ENCODE measurements around the gene LFNG.
A peak's percentile ranks its signal among the peaks of the same experiment; 100 is the strongest.

Gene LFNG

DNA sequence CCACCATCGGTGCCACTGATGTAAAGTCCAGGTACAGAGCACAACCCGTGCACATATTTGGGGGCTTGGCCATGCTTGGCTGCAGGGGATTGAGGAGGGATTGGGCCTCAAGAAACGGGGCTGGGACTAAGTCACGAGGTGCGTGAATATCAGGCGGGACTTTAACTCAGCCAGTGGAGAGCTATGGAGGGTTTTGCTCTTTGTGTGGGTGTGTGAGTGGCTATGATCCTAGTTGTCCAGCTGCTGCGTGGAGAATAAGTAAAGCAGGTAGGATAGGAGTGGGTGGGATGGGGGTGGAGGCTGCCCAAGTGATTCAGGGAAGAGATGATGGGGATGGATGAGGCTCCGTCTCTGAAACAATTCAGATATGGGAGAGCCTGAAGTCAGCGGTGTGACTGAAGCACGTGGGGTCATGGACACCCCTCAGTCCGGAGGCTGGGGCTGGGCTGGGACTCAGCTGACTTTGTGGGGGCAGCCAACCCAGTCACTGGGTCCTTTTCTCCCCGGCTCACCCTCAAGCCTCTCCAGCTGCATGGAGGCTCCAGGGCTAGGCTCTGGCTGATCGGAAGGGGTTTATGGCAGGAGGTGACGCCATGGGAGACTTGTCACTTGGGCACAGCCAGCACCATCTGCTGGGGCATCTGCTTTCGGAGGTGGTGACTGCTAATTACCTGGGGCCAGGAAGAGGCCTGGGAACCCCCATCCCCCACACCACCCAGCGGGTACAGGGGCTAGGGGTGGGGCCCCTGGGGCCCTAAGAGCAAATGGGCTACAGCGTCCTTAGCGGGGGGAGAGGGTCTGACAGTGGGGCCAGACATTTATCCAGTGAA lies 1.7 kb upstream of the LFNG start:
- no peak for DNase-seq (ENCODE audit: low read depth)

GRCh38 chr7:2518737-2519118 lies 846 bp upstream of the LFNG start:
- no peak for DNase-seq (ENCODE audit: low read depth)

DNA sequence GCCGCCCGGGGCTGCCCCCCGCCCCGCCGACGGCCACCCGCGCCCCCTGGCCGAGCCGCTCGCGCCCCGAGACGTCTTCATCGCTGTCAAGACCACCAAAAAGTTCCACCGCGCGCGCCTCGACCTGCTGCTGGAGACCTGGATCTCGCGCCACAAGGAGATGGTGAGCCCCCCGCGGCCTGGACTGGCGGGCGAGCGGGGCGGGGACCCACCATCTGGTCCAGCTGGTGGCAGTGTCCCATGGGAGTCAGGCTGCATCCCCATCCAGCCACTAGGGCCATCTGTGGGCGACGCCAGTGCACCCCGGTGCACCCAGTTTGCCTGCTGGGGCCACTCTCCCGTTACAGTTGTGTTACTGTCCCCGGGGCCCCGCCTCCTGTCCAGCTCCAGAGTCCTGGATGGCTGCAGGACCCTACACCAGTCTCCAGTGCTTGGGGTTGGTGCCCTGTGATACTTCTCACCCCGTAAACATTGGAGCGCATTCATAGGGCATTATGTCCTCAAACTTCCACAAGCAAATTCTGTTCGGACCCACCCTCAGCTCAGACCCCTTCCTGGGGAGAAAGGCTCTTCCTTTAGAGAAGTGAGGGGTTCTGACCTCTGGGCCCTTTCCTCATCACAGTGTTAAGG lies 672 bp downstream of the LFNG start:
- no peak for DNase-seq (ENCODE audit: low read depth)

GRCh38 chr7:2520761-2521290 lies 1.3 kb downstream of the LFNG start:
- no peak for DNase-seq (ENCODE audit: low read depth)

- no peak for DNase-seq (ENCODE audit: low read depth)
These were observed 1.8 kb downstream of the LFNG start for GRCh38 chr7:2521341-2521745.

GRCh38 chr7:2521952-2522591 lies 2.5 kb downstream of the LFNG start:
- DNase-seq (ENCODE audit: low read depth) = no peak

DNA sequence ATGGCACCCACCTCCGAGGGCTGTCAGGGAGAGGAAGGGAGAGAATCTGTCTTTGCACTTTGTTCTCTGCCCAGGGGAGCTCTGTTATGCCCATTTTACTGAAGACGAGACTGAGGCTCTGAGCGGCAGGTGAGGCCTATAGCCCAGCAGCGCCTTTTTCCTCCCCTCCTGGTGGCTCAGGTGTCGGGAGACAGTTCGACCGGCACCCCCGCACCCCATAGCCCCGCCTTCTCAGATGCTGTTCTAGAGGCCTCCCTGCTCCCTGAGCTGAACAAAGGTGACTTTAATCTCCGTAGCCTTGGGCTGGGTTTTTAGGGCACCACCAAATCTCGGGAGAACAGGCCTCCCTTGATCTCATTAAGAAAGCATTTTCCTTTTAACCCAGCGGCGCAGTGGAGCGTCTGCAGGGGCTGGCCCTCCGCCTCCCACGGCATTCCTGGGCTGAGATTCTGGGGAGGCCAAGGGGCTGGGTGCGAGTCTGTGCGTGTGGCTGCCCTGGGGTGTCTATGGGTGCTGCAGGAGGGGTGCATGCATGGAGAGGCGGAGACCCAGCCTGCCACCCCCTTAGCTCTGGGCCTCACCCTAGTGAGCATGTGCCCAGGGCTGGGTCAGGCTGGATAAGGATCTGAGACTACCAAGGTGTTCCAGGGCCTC lies 3.3 kb downstream of the LFNG start:
- DNase-seq (ENCODE audit: low read depth) = no peak

GRCh38 chr7:2523461-2523936 lies 3.9 kb downstream of the LFNG start:
- DNase-seq (ENCODE audit: low read depth) = no peak

- DNase-seq (ENCODE audit: low read depth) = peak; percentile 15
These were observed 4.6 kb downstream of the LFNG start for GRCh38 chr7:2523941-2524807.

DNA sequence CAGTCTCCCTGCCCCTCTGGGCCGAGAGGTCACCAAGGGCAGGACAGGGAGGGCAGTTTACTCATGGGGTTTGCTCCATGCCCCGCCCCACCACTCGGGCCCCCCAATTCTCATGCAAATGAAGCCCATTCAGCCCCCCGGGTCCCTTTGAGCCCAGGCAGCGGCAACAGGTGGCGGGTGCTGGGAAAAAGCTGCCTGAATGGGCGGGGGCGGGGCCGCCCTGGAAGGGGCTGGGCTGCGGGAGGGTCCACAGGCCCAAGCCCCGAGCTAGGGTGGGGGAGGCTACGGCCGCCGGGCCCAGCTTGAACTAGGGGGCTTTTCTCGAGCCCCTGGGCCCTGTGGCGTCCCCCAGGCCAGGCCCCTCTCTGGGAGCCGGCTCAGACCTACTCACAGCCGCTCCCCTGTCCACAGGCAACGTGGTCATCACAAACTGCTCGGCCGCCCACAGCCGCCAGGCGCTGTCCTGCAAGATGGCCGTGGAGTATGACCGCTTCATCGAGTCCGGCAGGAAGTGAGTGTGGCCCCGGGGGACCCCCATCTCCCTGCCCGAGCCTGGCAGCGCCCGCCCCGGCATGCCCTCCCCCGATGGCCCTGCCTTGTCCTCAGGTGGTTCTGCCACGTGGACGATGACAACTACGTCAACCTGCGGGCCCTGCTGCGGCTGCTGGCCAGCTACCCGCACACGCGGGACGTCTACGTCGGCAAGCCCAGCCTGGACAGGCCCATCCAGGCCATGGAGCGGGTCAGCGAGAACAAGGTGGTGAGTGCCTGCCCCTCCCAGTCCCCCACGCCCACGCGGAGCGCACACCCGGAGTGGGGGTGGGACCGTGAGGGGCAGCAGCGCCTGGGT lies 5.5 kb downstream of the LFNG start:
- no peak for DNase-seq (ENCODE audit: low read depth)

- DNase-seq (ENCODE audit: low read depth) = no peak
These were observed 6.4 kb downstream of the LFNG start for GRCh38 chr7:2525658-2526630.

GRCh38 chr7:2526659-2527504 lies 7.3 kb downstream of the LFNG start:
- no peak for DNase-seq (ENCODE audit: low read depth)

GRCh38 chr7:2527505-2528467 lies 8.2 kb downstream of the LFNG start:
- peak; percentile 38 for DNase-seq (ENCODE audit: low read depth)

DNA sequence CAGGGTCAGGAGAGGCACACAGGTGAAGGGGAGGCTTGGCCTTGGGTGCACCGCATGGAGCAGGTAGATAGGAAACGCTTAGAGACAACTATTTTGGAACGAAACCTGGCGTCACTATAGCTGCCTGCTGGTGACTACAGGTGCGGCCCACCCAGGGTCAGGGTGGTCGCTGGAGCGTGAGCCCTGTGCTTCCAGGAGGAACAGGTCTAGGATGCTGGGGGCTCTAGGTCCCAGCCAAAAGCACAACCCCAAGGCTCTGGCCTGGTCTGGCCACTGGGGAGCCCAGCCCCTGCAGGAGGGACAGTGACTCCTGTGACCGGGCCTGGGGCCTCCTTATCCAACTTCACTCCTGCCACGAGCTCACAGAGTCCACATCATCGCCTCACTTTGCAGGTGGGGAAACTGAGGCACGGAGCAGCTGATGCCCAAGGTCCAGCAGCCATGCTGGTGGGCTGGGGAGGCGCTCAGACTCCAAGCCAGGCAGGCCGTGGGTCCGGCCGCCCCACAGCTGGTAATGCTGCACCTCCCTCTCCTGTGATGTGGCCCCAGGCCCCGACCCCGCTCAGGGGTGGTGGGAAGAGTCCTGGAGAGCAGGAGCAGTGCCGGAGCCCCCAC lies 9.0 kb downstream of the LFNG start:
- DNase-seq (ENCODE audit: low read depth) = no peak

GRCh38 chr7:2529161-2530070 lies 9.8 kb downstream of the LFNG start:
- peak; percentile 53 for DNase-seq (ENCODE audit: low read depth)
